Gastroesophageal sphincter (tissue), 4 donors: Measurements from ENCODE around the gene MAP2K3. TPM values are rescaled to one million over a fixed set of nuclear protein-coding genes. Genes with fewer than 3 reads are reported as not detected.

Experiments
- ATAC-seq: fragments of 150-250 bp; one replicate; pipeline ENCODE4 v1.9.1; 2016; ENCODE audit warnings: mild to moderate bottlenecking, moderate library complexity
- H3K27ac ChIP-seq, 4 donors: fragments of 200-600 bp; sonication (generic) in 3 of 4; 1 replicate in 3 of 4; 2 replicates in 1 of 4; pipeline ENCODE4 v1.5.1; 2016 to 2019
- H3K27me3 ChIP-seq: fragments of 200-600 bp; sonication (generic); one replicate; pipeline ENCODE4 v1.5.1; 2019
- H3K36me3 ChIP-seq, 2 donors: fragments of 200-600 bp; sonication (generic); one replicate each; pipeline ENCODE4 v1.5.1; 2019; ENCODE audit warnings: control low read depth in 1 of 2
- H3K4me1 ChIP-seq, 3 donors: fragments of 200-600 bp; sonication (generic); 1 replicate in 2 of 3; 2 replicates in 1 of 3; pipeline ENCODE4 v1.5.1; 2016 to 2019; ENCODE audit warnings: control low read depth in 2 of 3
- H3K4me3 ChIP-seq, 2 donors: fragments of 200-600 bp; sonication (generic); one replicate each; pipeline ENCODE4 v1.5.1; 2019; ENCODE audit warnings: mild to moderate bottlenecking in 1 of 2, moderate library complexity in 1 of 2
- H3K9me3 ChIP-seq, 3 donors: fragments of 200-600 bp; sonication (generic); one replicate each; pipeline ENCODE4 v1.5.1; 2017 to 2019; ENCODE audit warnings: control low read depth in 2 of 3
- CTCF ChIP-seq, 4 experiments: fragments of 200-600 bp in 2 of 4; fragments of 450-650 bp in 2 of 4; sonication (generic) in 1 of 4; IDR thresholded peaks; one replicate each; pipeline ENCODE4 v1.5.1; 2017 to 2019; ENCODE audit warnings: antibody characterized with exemption in 4 of 4, mild to moderate bottlenecking in 2 of 4, moderate library complexity in 2 of 4
- EP300 ChIP-seq: sonication (generic); formaldehyde crosslinking; IDR thresholded peaks from one replicate; pipeline ENCODE4 v1.6.1; 2017; ENCODE audit warnings: antibody characterized with exemption, mild to moderate bottlenecking
- POLR2A ChIP-seq, 2 donors: fragments of 450-650 bp; IDR thresholded peaks; one replicate each; pipeline ENCODE4 v1.6.1; 2017; ENCODE audit warnings: antibody characterized with exemption in 2 of 2, mild to moderate bottlenecking in 2 of 2, moderate library complexity in 1 of 2
- POLR2AphosphoS5 ChIP-seq: sonication (generic); formaldehyde crosslinking; IDR thresholded peaks from one replicate; pipeline ENCODE4 v1.6.1; 2017; ENCODE audit warnings: antibody characterized with exemption
- whole genome bisulfite sequencing, 2 donors: methylation state at CpG; one replicate each; pipeline ENCODE4 v1.1.5; 2018; ENCODE audit warnings: low coverage in 1 of 2; 5-methylcytosine and 5-hydroxymethylcytosine counted together
- total RNA-seq, 4 donors: library from RNA; depleted of rRNA; stranded (reverse); fragments of >200 nt; gene quantifications; one replicate each; pipeline ENCODE4 v1.1.0, GENCODE V29; 2016

The MAP2K3 gene
- total RNA-seq, 4 donors from 2014 or later = 18.3 to 46.2 (median 35.2) TPM

GRCh38 chr17:21351366-21352065 lies 67.0 kb downstream of the MAP2K3 start:
- 0% methylated on average over 1 of the region's 3 CpGs; no CpG with 5 or more reads in 1 of the 2 donors for WGBS, 2 donors
- no peak overlapping the region for H3K27ac ChIP-seq
- TF ChIP-seq EP300 = no peak
- TF ChIP-seq POLR2A (IDR thresholded peaks at IDR 0.05) = no peak
- no peak for TF ChIP-seq CTCF (IDR thresholded peaks at IDR 0.05)
- no peak for TF ChIP-seq POLR2AphosphoS5
- H3K9me3 ChIP-seq = no peaks in the 10 kb centered on the region
- ATAC-seq = no peak
- H3K36me3 ChIP-seq = no peaks in the 10 kb centered on the region
- no peaks in the 10 kb centered on the region for H3K27me3 ChIP-seq
- no peak overlapping the region for H3K4me3 ChIP-seq
- no peaks in the 10 kb centered on the region for H3K4me1 ChIP-seq

GRCh38 chr17:21352221-21352980 lies 67.9 kb downstream of the MAP2K3 start:
- no peak overlapping the region for H3K27ac ChIP-seq

GRCh38 chr17:21352981-21353265 lies 68.4 kb downstream of the MAP2K3 start:
- no peak overlapping the region for H3K4me3 ChIP-seq
- ATAC-seq = no peak
- TF ChIP-seq EP300 = no peak
- TF ChIP-seq POLR2AphosphoS5 = no peak
- no peak for TF ChIP-seq CTCF (IDR thresholded peaks at IDR 0.05)
- TF ChIP-seq POLR2A (IDR thresholded peaks at IDR 0.05) = no peak

More at GRCh38 chr17:21352221-21352980, 67.9 kb downstream of the MAP2K3 start:
- Histone ChIP-seq H3K36me3 (no peaks in the 10 kb centered on the region), H3K9me3 (no peaks in the 10 kb centered on the region), H3K4me3 (no peak overlapping the region), H3K27me3 (no peaks in the 10 kb centered on the region), H3K4me1 (no peaks in the 10 kb centered on the region)
- WGBS, 2 donors = 80 to 85% methylated on average over 2 to 5 of the region's 23 CpGs
- TF ChIP-seq CTCF (IDR thresholded peaks at IDR 0.05) (no peak), POLR2A (IDR thresholded peaks at IDR 0.05) (no peak), EP300 (no peak), POLR2AphosphoS5 (no peak)
- ATAC-seq = no peak

GRCh38 chr17:21353326-21354010 lies 69.0 kb downstream of the MAP2K3 start:
- Histone ChIP-seq H3K4me1 (no peaks in the 10 kb centered on the region), H3K9me3 (no peaks in the 10 kb centered on the region), H3K36me3 (no peaks in the 10 kb centered on the region), H3K27ac (no peak overlapping the region), H3K4me3 (no peak overlapping the region), H3K27me3 (no peaks in the 10 kb centered on the region)
- WGBS, 2 donors = 70 to 83% methylated on average over 7 to 9 of the region's 13 CpGs
- TF ChIP-seq POLR2AphosphoS5 = no peak
- TF ChIP-seq CTCF (IDR thresholded peaks at IDR 0.05) = no peak
- TF ChIP-seq EP300 = no peak
- no peak for TF ChIP-seq POLR2A (IDR thresholded peaks at IDR 0.05)
- peak; percentile 69 for ATAC-seq

More at GRCh38 chr17:21352981-21353265, 68.4 kb downstream of the MAP2K3 start:
- 86 to 88% methylated on average over 2 to 7 of the region's 8 CpGs for WGBS, 2 donors
- no peaks in the 10 kb centered on the region for H3K36me3 ChIP-seq
- H3K27me3 ChIP-seq = no peaks in the 10 kb centered on the region
- H3K27ac ChIP-seq = no peak overlapping the region
- no peaks in the 10 kb centered on the region for H3K9me3 ChIP-seq
- no peaks in the 10 kb centered on the region for H3K4me1 ChIP-seq
